Measurements from ENCODE around the gene PEDS1. TPM values are rescaled to one million over a fixed set of nuclear protein-coding genes. Genes with fewer than 3 reads are reported as not detected.
A peak's percentile ranks its signal among the peaks of the same experiment; 100 is the strongest.

Gene PEDS1
- total and polyA plus RNA-seq, 2 of the 13 experiments (the other 11 are each of a cell fraction or from before 2014, with no cell fraction given), result 30.5 to 93.9 TPM

GRCh38 chr20:50190251-50191064 is 36.9 kb upstream of the PEDS1 start, which contains the start of gene CEBPB (continued):
- TF ChIP-seq ZNF33B (CRISPR knock-in tag; IDR thresholded peaks at IDR 0.05) (no peak), TRAFD1 (CRISPR knock-in tag; IDR thresholded peaks at IDR 0.05; ENCODE audit: borderline replicate concordance) (0 out of 2 replicates have a peak, but pooled peaks have one; percentile 27), SALL1 (CRISPR knock-in tag; IDR thresholded peaks at IDR 0.05) (peak; percentile 87; the same call in 1 of the 2 replicates), BRCA1 (CRISPR knock-in tag; IDR thresholded peaks at IDR 0.05) (no peak), TMF1 (CRISPR knock-in tag; IDR thresholded peaks at IDR 0.05; ENCODE audit: low read depth) (peak; percentile 78; the same call in 1 of the 2 replicates), PHF20 (CRISPR knock-in tag; IDR thresholded peaks at IDR 0.05) (no peak), CAMTA2 (CRISPR knock-in tag; IDR thresholded peaks at IDR 0.05; ENCODE audit: borderline replicate concordance) (no peak; the same call in 1 of the 2 replicates), MEIS2 (CRISPR knock-in tag; IDR thresholded peaks at IDR 0.05) (peak; percentile 84), ZNF263 (CRISPR knock-in tag; IDR thresholded peaks at IDR 0.05) (peak; percentile 61; the same call in 1 of the 2 replicates), ZKSCAN1 (IDR thresholded peaks at IDR 0.05; ENCODE audit: low read length) (0 out of 2 replicates have a peak, but pooled peaks have one; percentile 13), NAIF1 (CRISPR knock-in tag; IDR thresholded peaks at IDR 0.05; ENCODE audit: borderline replicate concordance) (no peak; the same call in 1 of the 2 replicates), ZNF383 (CRISPR knock-in tag; IDR thresholded peaks at IDR 0.05; ENCODE audit: borderline replicate concordance) (0 out of 2 replicates have a peak, but pooled peaks have one; percentile 11)
- TF ChIP-seq, protein P1, sequence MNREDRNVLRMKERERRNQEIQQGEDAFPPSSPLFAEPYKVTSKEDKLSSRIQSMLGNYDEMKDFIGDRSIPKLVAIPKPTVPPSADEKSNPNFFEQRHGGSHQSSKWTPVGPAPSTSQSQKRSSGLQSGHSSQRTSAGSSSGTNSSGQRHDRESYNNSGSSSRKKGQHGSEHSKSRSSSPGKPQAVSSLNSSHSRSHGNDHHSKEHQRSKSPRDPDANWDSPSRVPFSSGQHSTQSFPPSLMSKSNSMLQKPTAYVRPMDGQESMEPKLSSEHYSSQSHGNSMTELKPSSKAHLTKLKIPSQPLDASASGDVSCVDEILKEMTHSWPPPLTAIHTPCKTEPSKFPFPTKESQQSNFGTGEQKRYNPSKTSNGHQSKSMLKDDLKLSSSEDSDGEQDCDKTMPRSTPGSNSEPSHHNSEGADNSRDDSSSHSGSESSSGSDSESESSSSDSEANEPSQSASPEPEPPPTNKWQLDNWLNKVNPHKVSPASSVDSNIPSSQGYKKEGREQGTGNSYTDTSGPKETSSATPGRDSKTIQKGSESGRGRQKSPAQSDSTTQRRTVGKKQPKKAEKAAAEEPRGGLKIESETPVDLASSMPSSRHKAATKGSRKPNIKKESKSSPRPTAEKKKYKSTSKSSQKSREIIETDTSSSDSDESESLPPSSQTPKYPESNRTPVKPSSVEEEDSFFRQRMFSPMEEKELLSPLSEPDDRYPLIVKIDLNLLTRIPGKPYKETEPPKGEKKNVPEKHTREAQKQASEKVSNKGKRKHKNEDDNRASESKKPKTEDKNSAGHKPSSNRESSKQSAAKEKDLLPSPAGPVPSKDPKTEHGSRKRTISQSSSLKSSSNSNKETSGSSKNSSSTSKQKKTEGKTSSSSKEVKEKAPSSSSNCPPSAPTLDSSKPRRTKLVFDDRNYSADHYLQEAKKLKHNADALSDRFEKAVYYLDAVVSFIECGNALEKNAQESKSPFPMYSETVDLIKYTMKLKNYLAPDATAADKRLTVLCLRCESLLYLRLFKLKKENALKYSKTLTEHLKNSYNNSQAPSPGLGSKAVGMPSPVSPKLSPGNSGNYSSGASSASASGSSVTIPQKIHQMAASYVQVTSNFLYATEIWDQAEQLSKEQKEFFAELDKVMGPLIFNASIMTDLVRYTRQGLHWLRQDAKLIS (CRISPR knock-in tag; IDR thresholded peaks at IDR 0.05), result peak; percentile 89; the same call in 1 of the 2 replicates
- TF ChIP-seq, protein P2, sequence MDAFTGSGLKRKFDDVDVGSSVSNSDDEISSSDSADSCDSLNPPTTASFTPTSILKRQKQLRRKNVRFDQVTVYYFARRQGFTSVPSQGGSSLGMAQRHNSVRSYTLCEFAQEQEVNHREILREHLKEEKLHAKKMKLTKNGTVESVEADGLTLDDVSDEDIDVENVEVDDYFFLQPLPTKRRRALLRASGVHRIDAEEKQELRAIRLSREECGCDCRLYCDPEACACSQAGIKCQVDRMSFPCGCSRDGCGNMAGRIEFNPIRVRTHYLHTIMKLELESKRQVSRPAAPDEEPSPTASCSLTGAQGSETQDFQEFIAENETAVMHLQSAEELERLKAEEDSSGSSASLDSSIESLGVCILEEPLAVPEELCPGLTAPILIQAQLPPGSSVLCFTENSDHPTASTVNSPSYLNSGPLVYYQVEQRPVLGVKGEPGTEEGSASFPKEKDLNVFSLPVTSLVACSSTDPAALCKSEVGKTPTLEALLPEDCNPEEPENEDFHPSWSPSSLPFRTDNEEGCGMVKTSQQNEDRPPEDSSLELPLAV (CRISPR knock-in tag; conservative IDR thresholded peaks at IDR 0.05; ENCODE audit: low read depth), result no peak
- TF ChIP-seq, protein P3, sequence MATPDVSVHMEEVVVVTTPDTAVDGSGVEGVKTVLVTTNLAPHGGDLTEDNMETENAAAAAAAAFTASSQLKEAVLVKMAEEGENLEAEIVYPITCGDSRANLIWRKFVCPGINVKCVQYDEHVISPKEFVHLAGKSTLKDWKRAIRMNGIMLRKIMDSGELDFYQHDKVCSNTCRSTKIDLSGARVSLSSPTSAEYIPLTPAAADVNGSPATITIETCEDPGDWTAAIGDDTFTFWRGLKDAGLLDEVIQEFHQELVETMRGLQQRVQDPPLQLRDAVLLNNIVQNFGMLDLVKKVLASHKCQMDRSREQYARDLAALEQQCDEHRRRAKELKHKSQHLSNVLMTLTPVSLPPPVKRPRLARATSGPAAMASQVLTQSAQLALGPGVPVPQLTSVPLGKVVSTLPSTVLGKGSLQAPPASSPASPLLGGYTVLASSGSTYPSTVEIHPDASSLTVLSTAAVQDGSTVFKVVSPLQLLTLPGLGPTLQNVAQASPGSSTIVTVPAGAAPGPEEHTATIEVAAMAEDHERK (CRISPR knock-in tag; IDR thresholded peaks at IDR 0.05; ENCODE audit: low read depth), result peak; percentile 40; the same call in 1 of the 2 replicates
- TF ChIP-seq, protein P4, sequence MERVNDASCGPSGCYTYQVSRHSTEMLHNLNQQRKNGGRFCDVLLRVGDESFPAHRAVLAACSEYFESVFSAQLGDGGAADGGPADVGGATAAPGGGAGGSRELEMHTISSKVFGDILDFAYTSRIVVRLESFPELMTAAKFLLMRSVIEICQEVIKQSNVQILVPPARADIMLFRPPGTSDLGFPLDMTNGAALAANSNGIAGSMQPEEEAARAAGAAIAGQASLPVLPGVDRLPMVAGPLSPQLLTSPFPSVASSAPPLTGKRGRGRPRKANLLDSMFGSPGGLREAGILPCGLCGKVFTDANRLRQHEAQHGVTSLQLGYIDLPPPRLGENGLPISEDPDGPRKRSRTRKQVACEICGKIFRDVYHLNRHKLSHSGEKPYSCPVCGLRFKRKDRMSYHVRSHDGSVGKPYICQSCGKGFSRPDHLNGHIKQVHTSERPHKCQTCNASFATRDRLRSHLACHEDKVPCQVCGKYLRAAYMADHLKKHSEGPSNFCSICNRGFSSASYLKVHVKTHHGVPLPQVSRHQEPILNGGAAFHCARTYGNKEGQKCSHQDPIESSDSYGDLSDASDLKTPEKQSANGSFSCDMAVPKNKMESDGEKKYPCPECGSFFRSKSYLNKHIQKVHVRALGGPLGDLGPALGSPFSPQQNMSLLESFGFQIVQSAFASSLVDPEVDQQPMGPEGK (CRISPR knock-in tag; IDR thresholded peaks at IDR 0.05), result peak; percentile 79

All from HepG2 (cell line).